NCI-H2227 (cell line): Measurements from ENCODE around the gene RTCB.

Experiments
- DNase-seq: peaks from one replicate; lab custom pipeline; 2025; ENCODE audit not compliant: unreplicated experiment; lab: John Stamatoyannopoulos, UW

RTCB gene

DNA sequence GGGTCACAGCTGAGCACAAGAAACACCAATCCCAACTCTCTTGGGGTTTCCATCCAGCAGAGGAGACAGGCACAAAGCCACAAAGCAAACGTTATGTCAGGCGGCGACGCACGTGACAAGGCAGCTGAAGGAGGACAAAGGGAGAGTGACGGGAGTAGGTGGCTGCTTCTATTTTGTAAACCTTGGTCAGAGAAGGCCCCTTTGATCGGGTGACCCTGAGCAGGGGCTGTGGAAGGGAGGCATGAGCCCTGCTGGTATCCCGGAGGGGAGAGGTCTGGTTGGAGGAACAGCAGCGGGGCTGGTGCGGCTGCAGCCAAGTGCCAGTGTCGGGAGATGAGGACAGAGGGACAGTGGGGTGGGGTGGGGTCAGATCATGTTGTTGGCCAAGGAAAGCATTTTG lies 71.6 kb downstream of the RTCB start:
- DNase-seq: no peak

DNA sequence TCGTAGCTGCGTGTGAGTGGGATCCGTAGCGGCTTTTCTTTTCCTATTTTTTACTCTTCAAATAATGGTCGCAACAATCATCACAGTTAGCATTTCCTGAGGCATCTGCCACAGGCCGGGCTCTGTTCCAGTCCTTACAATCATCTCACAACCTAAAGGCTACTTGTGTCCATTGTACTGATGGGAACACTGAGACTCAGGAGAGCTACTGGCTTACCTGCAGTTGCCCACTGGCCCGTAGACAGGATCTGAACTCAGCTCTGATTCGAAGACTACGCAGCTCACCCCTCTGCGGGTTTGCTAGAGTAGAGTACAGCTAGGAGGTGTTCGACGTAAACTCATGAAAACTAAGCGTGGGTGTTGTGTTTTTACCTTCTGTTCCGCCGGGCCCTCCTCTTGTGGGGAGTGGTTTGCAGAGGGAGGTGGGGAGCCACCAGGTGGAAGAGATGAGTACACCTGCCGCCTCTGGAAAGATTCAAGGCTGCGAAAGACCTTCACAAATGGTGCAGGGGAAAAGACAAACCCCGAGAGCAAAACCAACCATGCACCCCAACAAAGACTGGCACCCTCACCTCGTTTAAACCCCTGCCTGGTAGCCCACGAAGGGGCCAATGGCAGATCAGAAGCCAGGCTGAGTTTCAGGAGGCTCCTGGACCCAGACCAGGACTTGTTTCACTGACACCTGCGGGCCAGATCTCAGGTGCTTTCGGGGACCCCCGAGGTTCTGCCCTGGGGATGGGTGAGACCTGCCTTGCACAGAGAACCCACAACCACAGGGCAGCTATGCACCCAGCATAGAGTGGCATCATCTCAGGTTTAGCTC lies 72.6 kb downstream of the RTCB start:
- no peak for DNase-seq

DNA sequence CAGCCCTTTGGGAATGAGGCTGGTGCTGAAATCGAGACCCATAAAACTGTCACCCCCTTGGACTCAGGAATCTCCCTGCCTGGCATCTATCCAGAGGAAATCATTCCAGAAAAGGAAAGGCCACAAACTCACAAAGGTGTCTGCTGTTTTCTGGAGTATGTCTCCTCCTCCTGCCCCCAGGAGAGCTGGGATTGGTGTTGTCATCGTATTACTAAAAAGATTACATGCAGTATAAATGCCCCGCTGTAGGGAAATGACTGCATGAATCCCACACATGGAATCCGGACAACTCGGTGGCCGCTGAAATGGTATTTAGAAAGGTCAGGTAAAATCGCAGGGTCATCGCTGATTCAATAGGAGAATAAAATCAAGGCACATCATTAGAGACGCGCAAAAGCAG lies 73.3 kb downstream of the RTCB start:
- no peak for DNase-seq
